Endothelial cell of umbilical vein (primary cell): ENCODE measurements around the gene GRIK3. TPM values are rescaled to one million over a fixed set of nuclear protein-coding genes. Genes with fewer than 3 reads are reported as not detected.

Experiments used
- BruUV-seq: library from RNA; stranded (reverse); fragments of 400-500 nt; replicated peaks from 2 replicates; lab custom pipeline; 2021; lab: Mats Ljungman, UMichigan
- CTCF ChIA-PET: fragments of 300-600, 350-600 bp; sonication (Branson Sonifier 250); formaldehyde crosslinking; loops from one replicate; lab custom pipeline; 2021; ENCODE audit warnings: antibody characterized with exemption, inconsistent platforms; lab: Charles Lee
- POLR2A ChIA-PET: fragments of 300-600, 350-600 bp; sonication (Branson Sonifier 250); formaldehyde crosslinking; loops from one replicate; lab custom pipeline; 2021; ENCODE audit warnings: antibody characterized with exemption, inconsistent platforms; lab: Charles Lee
- DNase-seq: peaks from one replicate; pipeline ENCODE4 v3.0.0-alpha.2; 2011; ENCODE audit warnings: low read depth, low spot score
- FAIRE-seq: peaks from 2 replicates; lab custom pipeline; 2011; peaks lifted over from hg19 to GRCh38; lab: Jason Lieb, UNC
- H2AFZ ChIP-seq: 2 replicates; pipeline ENCODE4 v1.6.0; 2012; ENCODE audit warnings: low read depth, low read length, control low read depth, inconsistent platforms
- H3K27ac ChIP-seq: 2 replicates; pipeline ENCODE4 v1.5.1; 2011; ENCODE audit warnings: low read depth, mild to moderate bottlenecking, control low read depth, low read length, moderate library complexity; ENCODE audit not compliant: insufficient read depth
- H3K27me3 ChIP-seq, 2 experiments: 2 replicates each; pipeline versions ENCODE4 v1.6.0 to v1.6.1; 2011; ENCODE audit warnings: low read length in 2 of 2, mixed read lengths in 1 of 2; ENCODE audit not compliant: control insufficient read depth in 2 of 2, insufficient read depth in 2 of 2
- H3K36me3 ChIP-seq, 2 experiments: 2 replicates in 1 of 2; 3 replicates in 1 of 2; pipeline ENCODE4 v1.5.1; 2011; ENCODE audit warnings: low read length in 2 of 2, mild to moderate bottlenecking in 1 of 2, moderate library complexity in 1 of 2; ENCODE audit not compliant: control insufficient read depth in 2 of 2, insufficient read depth in 2 of 2; ENCODE audit errors: extremely low read depth in 1 of 2
- H3K4me1 ChIP-seq: 3 replicates; pipeline ENCODE4 v1.5.1; 2011; ENCODE audit warnings: mild to moderate bottlenecking, low read length; ENCODE audit not compliant: control insufficient read depth, insufficient read depth; ENCODE audit errors: extremely low read depth
- H3K4me2 ChIP-seq: 2 replicates; pipeline ENCODE4 v1.6.1; 2011; ENCODE audit warnings: low read length, control low read depth, mixed read lengths; ENCODE audit not compliant: insufficient read depth
- H3K4me3 ChIP-seq, 3 experiments: fragments of 200-600 bp in 1 of 3; sonication (generic), shearing (Covaris generic) in 1 of 3; replicated peaks in 1 of 3; 2 replicates each; pipeline ENCODE4 v1.5.1; 2011 to 2016; ENCODE audit warnings: control low read depth in 3 of 3, low read length in 3 of 3, mild to moderate bottlenecking in 2 of 3, inconsistent platforms in 1 of 3, low read depth in 1 of 3, moderate library complexity in 1 of 3; ENCODE audit not compliant: insufficient read depth in 1 of 3
- H3K79me2 ChIP-seq: 2 replicates; pipeline ENCODE4 v1.6.0; 2012; ENCODE audit warnings: low read length, inconsistent platforms; ENCODE audit not compliant: control insufficient read depth, insufficient read depth
- H3K9ac ChIP-seq: replicated peaks from 2 replicates; pipeline ENCODE3; 2011; ENCODE audit warnings: low read length, control low read depth; ENCODE audit not compliant: insufficient read depth; ENCODE audit errors: extremely low read depth
- H3K9me1 ChIP-seq: replicated peaks from 3 replicates; pipeline ENCODE4 v1.6.0; 2011; ENCODE audit warnings: mild to moderate bottlenecking, low read length; ENCODE audit not compliant: control insufficient read depth, insufficient read depth; ENCODE audit errors: extremely low read depth
- H3K9me3 ChIP-seq: replicated peaks from 2 replicates; pipeline ENCODE4 v1.5.1; 2012; ENCODE audit warnings: low read length, inconsistent platforms; ENCODE audit not compliant: control insufficient read depth, insufficient read depth
- H4K20me1 ChIP-seq: replicated peaks from 2 replicates; pipeline ENCODE3; 2011; ENCODE audit warnings: mild to moderate bottlenecking, low read length; ENCODE audit not compliant: control insufficient read depth, insufficient read depth; ENCODE audit errors: extremely low read depth
- EZH2 ChIP-seq: IDR thresholded peaks from 2 replicates; pipeline ENCODE4 v1.6.1; 2012; ENCODE audit warnings: borderline replicate concordance, low read depth, mild to moderate bottlenecking, moderate library complexity, low read length, inconsistent platforms; ENCODE audit not compliant: severe bottlenecking
- FOS ChIP-seq: IDR thresholded peaks from 2 replicates; pipeline ENCODE4 v1.6.1; 2011; ENCODE audit warnings: mild to moderate bottlenecking, low read length, moderate library complexity, borderline replicate concordance; ENCODE audit not compliant: insufficient read depth
- GATA2 ChIP-seq: IDR thresholded peaks from 2 replicates; pipeline ENCODE4 v1.7.0; 2011; ENCODE audit warnings: low read depth, mild to moderate bottlenecking, moderate library complexity, mixed read lengths, low read length; ENCODE audit not compliant: insufficient read length, insufficient read depth
- JUN ChIP-seq: IDR thresholded peaks from 2 replicates; pipeline ENCODE4 v1.6.1; 2011; ENCODE audit warnings: borderline replicate concordance, low read depth; ENCODE audit not compliant: insufficient read length, insufficient read depth
- MAX ChIP-seq: IDR thresholded peaks from 2 replicates; pipeline ENCODE4 v1.6.1; 2011; ENCODE audit not compliant: insufficient read depth, insufficient read length
- MYC ChIP-seq: IDR thresholded peaks from one replicate; pipeline ENCODE4 v1.6.1; 2011; ENCODE audit warnings: mild to moderate bottlenecking, low read depth, low read length
- POLR2A ChIP-seq: IDR thresholded peaks from 2 replicates; pipeline ENCODE4 v1.6.1; 2012; ENCODE audit warnings: low read depth, mild to moderate bottlenecking, control low read depth, low read length
- POLR2AphosphoS5 ChIP-seq: IDR thresholded peaks from 2 replicates; pipeline ENCODE4 v1.6.1; 2012; ENCODE audit warnings: low read depth, mild to moderate bottlenecking, control low read depth, low read length, moderate library complexity; ENCODE audit not compliant: insufficient read depth
- dilution Hi-C: fragments of 300-500 bp; cut with MboI; formaldehyde crosslinking; loops from one replicate; pipeline ENCODE4 v1.15.0; 2019; ENCODE audit warnings: low sequenced_read_pairs; ENCODE audit not compliant: extremely low pct_ligation_motif_present
- intact Hi-C: fragments of 100-400 bp; cut with micrococcal nuclease; formaldehyde crosslinking; loops from one replicate; pipeline ENCODE4 v1.10.0; 2022
- polyA plus RNA-seq, 4 experiments: library from polyadenylated mRNA; depleted of rRNA in 3 of 4; stranded (reverse) in 3 of 4; unstranded in 1 of 4; fragments of >200 nt; gene quantifications; 2 replicates each; pipeline versions ENCODE4 v1.2.1 to v1.2.3, GENCODE V29; 2011 to 2012; ENCODE audit warnings: missing spikeins in 1 of 4
- total RNA-seq: library from RNA; stranded (reverse); gene quantifications from 2 replicates; pipeline ENCODE4 v1.2.3, GENCODE V29; 2021
- TF ChIP-seq, protein P1 (sequence below), 2 donors: IDR thresholded peaks; 1 replicate in 1 of 2; 2 replicates in 1 of 2; pipeline ENCODE4 v1.5.1; 2011; ENCODE audit warnings: low read length in 2 of 2, mild to moderate bottlenecking in 2 of 2, moderate library complexity in 2 of 2, control low read depth in 1 of 2, inconsistent platforms in 1 of 2, low read depth in 1 of 2; ENCODE audit not compliant: insufficient read depth in 1 of 2; ENCODE audit errors: extremely low read depth in 1 of 2

Gene GRIK3
- total and polyA plus RNA-seq, 2 donors (not counting 3 experiments of a cell fraction or from before 2014, with no cell fraction given): not detected

GRCh38 chr1:36858553-36858952, 175.8 kb downstream of the GRIK3 start:
- CTCF ChIA-PET: no interaction called here
- no peak for DNase-seq
- Histone ChIP-seq H3K27me3 (no peaks in the 10 kb centered on the region), H3K9ac (no peak overlapping the region), H4K20me1 (no peaks in the 10 kb centered on the region), H3K9me3 (no peaks in the 10 kb centered on the region), H3K4me3 (no peak overlapping the region), H3K4me1 (no peaks in the 10 kb centered on the region), H3K79me2 (no peaks in the 10 kb centered on the region), H2AFZ (no peak overlapping the region), H3K4me2 (no peak overlapping the region), H3K27ac (no peak overlapping the region), H3K9me1 (no peaks in the 10 kb centered on the region), H3K36me3 (no peaks in the 10 kb centered on the region)
- no TSS peak for BruUV-seq
- no peak for FAIRE-seq
- intact Hi-C loops (no loop called here), dilution Hi-C loops (no loop called here)
- POLR2A ChIA-PET: no interaction called here
- TF ChIP-seq MYC: no peak
- no peak for TF ChIP-seq GATA2

GRCh38 chr1:36857754-36858153, 176.6 kb downstream of the GRIK3 start:
- Histone ChIP-seq H2AFZ (no peak overlapping the region), H3K9me1 (no peaks in the 10 kb centered on the region), H3K4me2 (no peak overlapping the region), H3K27ac (no peak overlapping the region), H4K20me1 (no peaks in the 10 kb centered on the region), H3K9me3 (no peaks in the 10 kb centered on the region), H3K27me3 (no peaks in the 10 kb centered on the region), H3K9ac (no peak overlapping the region), H3K36me3 (no peaks in the 10 kb centered on the region), H3K4me3 (no peak overlapping the region), H3K4me1 (no peaks in the 10 kb centered on the region), H3K79me2 (no peaks in the 10 kb centered on the region)
- FAIRE-seq (no peak), DNase-seq (no peak)
- POLR2A ChIA-PET: no interaction called here
- TF ChIP-seq FOS: no peak
- no peak for TF ChIP-seq GATA2
- TF ChIP-seq EZH2: no peak
- no peak for TF ChIP-seq JUN
- no peak for TF ChIP-seq POLR2AphosphoS5
- TF ChIP-seq MAX: no peak
- TF ChIP-seq, protein P1, sequence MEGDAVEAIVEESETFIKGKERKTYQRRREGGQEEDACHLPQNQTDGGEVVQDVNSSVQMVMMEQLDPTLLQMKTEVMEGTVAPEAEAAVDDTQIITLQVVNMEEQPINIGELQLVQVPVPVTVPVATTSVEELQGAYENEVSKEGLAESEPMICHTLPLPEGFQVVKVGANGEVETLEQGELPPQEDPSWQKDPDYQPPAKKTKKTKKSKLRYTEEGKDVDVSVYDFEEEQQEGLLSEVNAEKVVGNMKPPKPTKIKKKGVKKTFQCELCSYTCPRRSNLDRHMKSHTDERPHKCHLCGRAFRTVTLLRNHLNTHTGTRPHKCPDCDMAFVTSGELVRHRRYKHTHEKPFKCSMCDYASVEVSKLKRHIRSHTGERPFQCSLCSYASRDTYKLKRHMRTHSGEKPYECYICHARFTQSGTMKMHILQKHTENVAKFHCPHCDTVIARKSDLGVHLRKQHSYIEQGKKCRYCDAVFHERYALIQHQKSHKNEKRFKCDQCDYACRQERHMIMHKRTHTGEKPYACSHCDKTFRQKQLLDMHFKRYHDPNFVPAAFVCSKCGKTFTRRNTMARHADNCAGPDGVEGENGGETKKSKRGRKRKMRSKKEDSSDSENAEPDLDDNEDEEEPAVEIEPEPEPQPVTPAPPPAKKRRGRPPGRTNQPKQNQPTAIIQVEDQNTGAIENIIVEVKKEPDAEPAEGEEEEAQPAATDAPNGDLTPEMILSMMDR (IDR thresholded peaks at IDR 0.05; ENCODE audit: extremely low read depth in 1 of 2, insufficient read depth in 1 of 2, low read depth in 1 of 2, low read length in 2 of 2): no peak
- no peak for TF ChIP-seq MYC
- TF ChIP-seq POLR2A: no peak
- CTCF ChIA-PET: no interaction called here
- BruUV-seq: no TSS peak
- intact Hi-C loops: no loop called here
- dilution Hi-C loops: no loop called here
